Aorta (tissue), 5 donors: Measurements from ENCODE around the gene ZFHX3. TPM values are rescaled to one million over a fixed set of nuclear protein-coding genes. Genes with fewer than 3 reads are reported as not detected.

ENCODE experiments used
- ATAC-seq: fragments of 200-7000 bp; cut with Tn5 transposase; one replicate; pipeline ENCODE4 v1.9.1; 2022; ENCODE audit warnings: moderate library complexity; ENCODE audit not compliant: low FRiP score
- DNase-seq, 2 donors: peaks; one replicate each; pipeline ENCODE4 v3.0.0-alpha.2; 2020
- H3K27ac ChIP-seq, 2 donors: one replicate each; pipeline ENCODE4 v1.5.1; 2013; ENCODE audit warnings: low read length in 2 of 2, mild to moderate bottlenecking in 2 of 2, moderate library complexity in 2 of 2, control low read depth in 1 of 2, inconsistent platforms in 1 of 2, low read depth in 1 of 2
- H3K27me3 ChIP-seq, 2 donors: one replicate each; pipeline ENCODE4 v1.6.1; 2013; ENCODE audit warnings: control low read depth in 1 of 2, low read length in 1 of 2, mild to moderate bottlenecking in 1 of 2, moderate library complexity in 1 of 2; ENCODE audit not compliant: insufficient read depth in 2 of 2, control insufficient read depth in 1 of 2
- H3K36me3 ChIP-seq, 2 donors: one replicate each; pipeline ENCODE4 v1.6.1; 2013; ENCODE audit warnings: control low read depth in 1 of 2, low read length in 1 of 2, mild to moderate bottlenecking in 1 of 2; ENCODE audit not compliant: insufficient read depth in 2 of 2, control insufficient read depth in 1 of 2
- H3K4me1 ChIP-seq, 2 donors: one replicate each; pipeline ENCODE4 v1.6.1; 2013; ENCODE audit warnings: low read length in 2 of 2, control low read depth in 1 of 2, mild to moderate bottlenecking in 1 of 2, moderate library complexity in 1 of 2; ENCODE audit not compliant: insufficient read depth in 2 of 2, control insufficient read depth in 1 of 2
- H3K4me3 ChIP-seq, 2 donors: one replicate each; pipeline ENCODE4 v1.5.1; 2013; ENCODE audit warnings: low read length in 2 of 2, control low read depth in 1 of 2, mild to moderate bottlenecking in 1 of 2
- H3K9me3 ChIP-seq: one replicate; pipeline ENCODE4 v1.6.1; 2013; ENCODE audit warnings: mild to moderate bottlenecking, low read length; ENCODE audit not compliant: control insufficient read depth
- WGBS, 2 donors: extraction: QIAGEN DNeasy Blood & Tissue Kit; methylation state at CpG; one replicate each; pipeline ENCODE4 v1.1.7; 2013; 5-methylcytosine and 5-hydroxymethylcytosine counted together
- intact Hi-C, 2 donors: fragments of 100-400 bp; cut with DNase I; formaldehyde crosslinking; loops; one replicate each; pipeline versions ENCODE4 v1.14.2 to v1.15.0; 2022
- polyA plus RNA-seq, 2 donors: library from polyadenylated mRNA; stranded (reverse); fragments of 200-250 nt; gene quantifications; one replicate each; pipeline ENCODE4 v1.2.3, GENCODE V29; 2013
- total RNA-seq, 2 donors: library from RNA; stranded (reverse); fragmentation: NEBNext Ultra II Directional; extraction: Animal tissue kit (Norgen Biotek cat#: 25700); gene quantifications; one replicate each; pipeline ENCODE4 v1.2.1, GENCODE V29; 2021
- donor health status: healthy with polysubstance abuse.
- donor health status: Bipolar disorder and iron deficiency.
- donor health status: DM: no; HTN: no; CAD: no.
- donor health status: DM: no; HTN: no; CAD: no.
- donor health status: DM: yes; HTN: yes; CAD: no.

ZFHX3 gene
- total and polyA plus RNA-seq, 4 donors: 4.3 to 96.9 (median 37.7) TPM

DNA sequence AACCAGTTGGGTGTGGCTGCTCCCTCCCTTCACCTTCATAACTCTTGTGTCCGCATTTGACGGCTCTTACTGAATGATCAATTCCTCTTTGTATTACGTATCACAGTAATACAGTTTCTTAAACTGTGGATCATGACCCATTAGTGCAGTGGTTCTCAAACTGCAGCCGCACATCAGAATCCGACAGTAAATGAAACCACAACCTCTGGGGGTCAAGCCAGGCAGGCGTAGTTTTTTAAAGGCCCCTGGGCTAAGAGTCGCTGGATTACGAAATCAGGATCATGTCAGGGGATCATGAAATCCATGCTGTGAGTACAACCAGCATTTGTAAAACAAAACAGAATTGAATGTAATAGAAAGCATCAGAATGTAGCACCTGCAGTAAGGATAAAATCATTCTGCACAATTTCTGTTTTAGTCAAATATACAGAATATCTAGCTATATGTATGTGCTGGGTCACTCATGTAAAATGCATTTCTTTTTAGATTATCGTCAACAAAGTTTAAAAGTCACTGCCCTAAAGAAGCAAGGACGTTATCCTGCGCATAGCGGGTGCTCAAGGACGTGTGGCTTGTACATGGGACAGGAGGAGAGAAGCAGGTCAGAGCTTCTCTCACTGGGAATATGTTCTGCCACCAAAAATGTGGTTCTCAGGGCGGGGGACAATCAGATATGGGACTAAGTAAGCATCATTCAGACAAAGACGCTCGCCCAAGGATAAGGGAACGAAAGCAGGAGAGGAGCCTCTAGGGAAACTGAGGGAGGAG is 113.1 kb downstream of the ZFHX3 start:
- ATAC-seq: no peak
- Histone ChIP-seq H3K4me3 (no peak overlapping the region), H3K27ac (no peak overlapping the region), H3K36me3 (no peaks in the 10 kb centered on the region), H3K9me3 (no peaks in the 10 kb centered on the region), H3K27me3 (no peaks in the 10 kb centered on the region), H3K4me1 (peaks cover 5 to 7% of the 10 kb centered on the region in 2 donors)
- intact Hi-C loops: loop anchor here (5.0 kb wide), 3 partner anchors 88 to 117 kb away; no protein-coding TSS in a partner anchor
- no peak for DNase-seq
- 88 to 89% methylated on average over 17 of the region's 17 CpGs for WGBS, 2 donors

DNA sequence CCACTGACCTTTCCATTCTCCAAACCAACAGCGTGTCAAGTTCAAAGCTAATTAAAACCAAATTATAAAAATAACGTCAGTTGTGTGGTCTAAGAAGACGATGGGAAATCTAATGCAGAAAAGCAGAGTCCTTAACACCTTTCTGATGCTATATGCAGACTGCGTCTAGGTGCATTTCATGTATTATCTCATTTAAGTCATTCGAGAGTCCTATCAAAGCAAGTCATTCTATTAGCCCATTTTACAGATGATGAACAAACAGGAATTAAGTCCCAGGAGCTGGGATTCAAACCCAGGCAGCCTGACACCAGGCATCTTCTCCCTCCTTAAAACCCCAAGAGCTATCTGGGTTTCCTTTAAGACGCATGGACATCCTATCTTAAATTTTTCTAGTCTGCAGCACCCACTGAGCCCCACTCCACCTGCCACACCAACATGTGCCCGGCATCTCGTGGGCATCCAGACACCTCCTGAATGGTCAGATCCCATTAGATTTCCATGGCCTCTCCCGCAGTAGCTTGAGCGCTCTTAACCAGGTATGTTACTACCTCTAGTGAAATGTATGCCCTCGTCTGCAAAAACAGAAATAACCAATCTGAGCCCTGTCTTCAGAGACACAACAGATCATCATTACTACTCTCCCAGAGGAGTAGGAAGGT is 115.1 kb downstream of the ZFHX3 start:
- no peaks in the 10 kb centered on the region for H3K9me3 ChIP-seq
- H3K4me1 ChIP-seq: peaks cover 0 to under 1% of the 10 kb centered on the region in 2 donors
- no peak for ATAC-seq
- no peaks in the 10 kb centered on the region for H3K27me3 ChIP-seq
- H3K36me3 ChIP-seq: no peaks in the 10 kb centered on the region
- 93 to 94% methylated on average over 11 of the region's 11 CpGs for WGBS, 2 donors
- no peak overlapping the region for H3K4me3 ChIP-seq
- DNase-seq: no peak
- no peak overlapping the region for H3K27ac ChIP-seq
- intact Hi-C loops: no loop called here

GRCh38 chr16:72932050-72932449 is 115.9 kb downstream of the ZFHX3 start:
- no peak overlapping the region for H3K4me3 ChIP-seq
- H3K27ac ChIP-seq: no peak overlapping the region
- H3K4me1 ChIP-seq: no peaks in the 10 kb centered on the region
- intact Hi-C loops: no loop called here
- no peaks in the 10 kb centered on the region for H3K9me3 ChIP-seq
- 13 to 14% methylated on average over 2 of the region's 2 CpGs for WGBS, 2 donors
- H3K36me3 ChIP-seq: no peaks in the 10 kb centered on the region
- ATAC-seq (no peak), DNase-seq (no peak)
- no peaks in the 10 kb centered on the region for H3K27me3 ChIP-seq

DNA sequence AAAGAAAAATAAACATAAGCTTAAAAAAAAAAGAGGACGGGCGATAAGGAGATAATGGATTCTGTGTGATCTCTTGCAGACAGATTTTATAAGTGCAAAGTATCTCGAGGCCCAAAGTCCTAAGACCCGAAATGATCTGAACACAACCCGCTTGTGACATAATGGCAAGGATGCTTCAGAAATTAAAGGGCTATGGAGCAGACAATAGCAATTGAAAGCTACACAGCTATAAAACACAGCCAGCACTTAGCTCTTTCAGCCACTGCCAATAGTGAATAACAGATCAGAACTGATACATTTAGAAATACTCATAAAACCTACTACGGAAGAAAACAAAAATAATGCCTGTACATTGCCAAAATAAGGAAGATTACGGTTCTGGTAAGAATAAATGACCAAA is 117.5 kb downstream of the ZFHX3 start:
- intact Hi-C loops: no loop called here
- DNase-seq: no peak
- H3K9me3 ChIP-seq: no peaks in the 10 kb centered on the region
- whole genome bisulfite sequencing, 2 donors: 77 to 83% methylated on average over 7 of the region's 7 CpGs
- no peaks in the 10 kb centered on the region for H3K27me3 ChIP-seq
- no peak overlapping the region for H3K4me3 ChIP-seq
- ATAC-seq: no peak
- H3K36me3 ChIP-seq: no peaks in the 10 kb centered on the region
- peaks cover 0 to 4% of the 10 kb centered on the region in 2 donors for H3K4me1 ChIP-seq
- H3K27ac ChIP-seq: no peak overlapping the region

DNA sequence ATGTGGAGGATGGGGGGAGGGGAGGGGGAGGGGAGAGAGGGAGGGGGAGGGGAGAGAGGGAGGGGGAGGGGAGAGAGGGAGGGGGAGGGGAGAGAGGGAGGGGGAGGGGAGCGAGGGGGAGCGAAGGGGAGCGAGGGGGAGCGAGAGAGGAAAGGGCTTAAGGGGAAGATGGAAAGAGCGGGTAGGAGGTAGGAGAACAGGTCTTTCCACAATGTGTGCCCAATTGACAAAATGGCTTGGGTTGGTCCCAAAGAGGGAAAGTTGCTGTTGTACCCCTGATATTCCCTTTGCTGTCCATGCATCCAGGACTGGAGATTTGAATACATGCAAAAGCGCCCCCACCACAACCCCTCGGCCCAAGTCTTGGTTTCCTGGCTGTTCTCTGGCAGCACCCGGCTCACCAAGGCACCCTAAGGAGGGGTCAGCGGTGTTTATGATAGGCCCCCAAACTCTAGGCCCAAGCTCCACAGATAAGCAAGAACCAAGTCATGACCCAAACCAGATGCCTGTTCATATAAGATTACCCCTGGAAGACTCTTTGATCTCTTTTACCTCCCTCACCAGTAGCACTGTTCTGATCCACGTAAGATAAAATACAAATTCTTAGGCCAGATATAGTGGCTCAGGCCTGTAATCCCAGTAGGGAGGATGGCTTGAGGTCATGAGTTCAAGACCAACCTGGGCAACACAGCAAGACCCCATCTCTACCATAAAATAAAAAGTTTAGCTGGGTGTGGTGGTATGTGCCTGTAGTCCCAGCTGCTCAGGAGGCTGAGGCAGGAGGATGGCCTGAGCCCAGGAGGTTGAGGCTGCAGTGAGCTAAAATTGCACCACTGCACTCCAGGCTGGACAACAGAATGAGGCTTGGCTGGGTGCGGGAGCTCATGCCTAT is 119.6 kb downstream of the ZFHX3 start:
- ATAC-seq: no peak

GRCh38 chr16:72927199-72928089 is 120.5 kb downstream of the ZFHX3 start:
- Histone ChIP-seq H3K27ac (no peak overlapping the region), H3K4me1 (peaks cover 0 to 4% of the 10 kb centered on the region in 2 donors), H3K36me3 (no peaks in the 10 kb centered on the region), H3K4me3 (no peak overlapping the region), H3K9me3 (no peaks in the 10 kb centered on the region), H3K27me3 (no peaks in the 10 kb centered on the region)
- DNase-seq: no peak
- no peak for ATAC-seq
- intact Hi-C loops: no loop called here
- WGBS, 2 donors: 78% methylated on average over 25 to 26 of the region's 26 CpGs

More for the DNA sequence above, 119.6 kb downstream of the ZFHX3 start:
- DNase-seq: no peak
- H3K9me3 ChIP-seq: no peaks in the 10 kb centered on the region
- H3K36me3 ChIP-seq: no peaks in the 10 kb centered on the region
- H3K27me3 ChIP-seq: no peaks in the 10 kb centered on the region
- 76 to 87% methylated on average over 11 of the region's 11 CpGs for WGBS, 2 donors
- H3K4me1 ChIP-seq: peaks cover 0 to 4% of the 10 kb centered on the region in 2 donors
- no peak overlapping the region for H3K4me3 ChIP-seq
- intact Hi-C loops: no loop called here
- no peak overlapping the region for H3K27ac ChIP-seq

GRCh38 chr16:72926177-72927070 is 121.5 kb downstream of the ZFHX3 start:
- WGBS, 2 donors: 75 to 79% methylated on average over 12 of the region's 12 CpGs
- H3K4me3 ChIP-seq: no peak overlapping the region
- no peaks in the 10 kb centered on the region for H3K27me3 ChIP-seq
- DNase-seq: no peak
- H3K27ac ChIP-seq: no peak overlapping the region
- no peaks in the 10 kb centered on the region for H3K36me3 ChIP-seq
- no peak for ATAC-seq
- no peaks in the 10 kb centered on the region for H3K9me3 ChIP-seq
- intact Hi-C loops: no loop called here
- H3K4me1 ChIP-seq: peaks cover 0 to 4% of the 10 kb centered on the region in 2 donors
